HL-60/S4 treated with phorbol 12-myristate 13-acetate at 8.2 ng/mL for 4 days and 3 days (cell line): ENCODE measurements around the gene GTF2A1L.
"Not testable (repeated sequence)": the region's sequence is repeated elsewhere in the genome, so short reads cannot be mapped to it uniquely, and the experiment has no call there.

Experiments used
- in situ Hi-C: fragments of 300-500 bp; cut with MboI; formaldehyde crosslinking; loops from 2 replicates; pipeline ENCODE4 v1.15.0; 2022; ENCODE audit warnings: low sequenced_read_pairs

GTF2A1L gene

GRCh38 chr2:48617618-48618017, at the start of gene GTF2A1L:
Gene GTF2A1L (plus strand): TSS chr2:48617856. CDS start chr2:48617875, 19 bp downstream.
- in situ Hi-C loops: no loop called here

- in situ Hi-C loops: no loop called here
Observed at GRCh38 chr2:48568547-48568946, 49.1 kb upstream of the GTF2A1L start.

- in situ Hi-C loops: no loop called here
Observed at GRCh38 chr2:48569433-48569832, 48.2 kb upstream of the GTF2A1L start.

DNA sequence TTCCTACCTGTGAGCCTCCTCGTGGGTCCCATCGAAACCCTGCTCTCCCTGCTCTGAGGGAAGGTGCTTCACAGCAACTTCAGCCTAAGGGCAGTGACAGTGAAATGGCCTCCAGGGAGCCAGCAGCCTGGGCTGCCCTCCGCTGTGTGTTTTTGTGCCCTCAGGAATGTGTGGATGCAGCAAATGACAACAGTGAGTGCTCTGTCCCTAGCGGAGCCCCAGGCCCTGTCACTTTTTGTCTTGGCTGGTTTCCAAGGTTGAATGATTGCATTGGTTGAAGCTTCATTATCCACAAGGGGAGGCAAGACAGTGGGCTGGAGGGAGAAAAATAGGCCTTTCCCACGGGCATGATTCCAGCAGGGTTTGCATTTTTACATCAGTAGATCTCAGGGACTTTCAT, 44.8 kb upstream of the GTF2A1L start:
- in situ Hi-C loops: no loop called here

DNA sequence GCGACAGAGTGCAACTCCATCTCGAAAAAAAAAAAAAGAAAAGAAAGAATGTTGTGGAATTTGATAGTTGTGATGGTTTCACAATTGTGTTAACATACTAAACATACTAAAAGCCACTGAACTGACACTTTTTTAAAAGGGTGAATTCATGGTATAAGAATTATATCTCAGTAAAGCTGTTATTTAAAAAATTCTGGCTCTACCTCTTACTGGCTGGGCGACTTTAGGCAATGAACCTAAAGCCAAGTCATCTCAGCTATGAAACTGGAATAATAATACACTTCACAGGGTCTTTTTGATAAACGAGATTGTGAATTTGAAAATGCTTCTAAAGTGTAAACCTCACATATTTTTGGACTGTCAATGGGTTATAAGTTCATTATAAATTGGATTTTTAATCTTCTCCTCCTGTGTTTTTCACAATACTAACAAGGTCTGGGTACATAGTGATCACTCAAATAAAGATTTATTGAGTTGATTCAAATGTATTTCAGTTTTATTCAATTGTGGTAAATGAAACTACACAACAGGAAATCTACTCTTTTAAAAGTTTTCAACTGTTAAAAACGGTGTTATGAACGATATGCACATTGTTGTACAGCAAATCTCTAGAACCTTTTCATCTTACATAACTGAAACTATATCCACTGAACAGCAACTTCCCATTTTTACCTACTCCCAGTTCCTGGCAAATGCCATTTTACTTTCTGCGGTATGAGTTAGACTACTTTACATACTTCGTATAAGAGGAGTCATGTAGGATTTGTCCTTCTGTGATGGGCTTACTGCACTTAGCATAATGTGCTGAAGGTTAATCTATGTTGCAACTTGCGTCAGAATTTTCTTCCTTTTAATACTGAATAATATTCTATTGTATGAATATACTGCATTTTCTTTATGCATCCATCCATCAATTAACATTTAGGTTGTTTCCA, 43.0 kb upstream of the GTF2A1L start:
- in situ Hi-C loops: no loop called here

GRCh38 chr2:48578313-48578712, 39.3 kb upstream of the GTF2A1L start:
- in situ Hi-C loops: no loop called here

DNA sequence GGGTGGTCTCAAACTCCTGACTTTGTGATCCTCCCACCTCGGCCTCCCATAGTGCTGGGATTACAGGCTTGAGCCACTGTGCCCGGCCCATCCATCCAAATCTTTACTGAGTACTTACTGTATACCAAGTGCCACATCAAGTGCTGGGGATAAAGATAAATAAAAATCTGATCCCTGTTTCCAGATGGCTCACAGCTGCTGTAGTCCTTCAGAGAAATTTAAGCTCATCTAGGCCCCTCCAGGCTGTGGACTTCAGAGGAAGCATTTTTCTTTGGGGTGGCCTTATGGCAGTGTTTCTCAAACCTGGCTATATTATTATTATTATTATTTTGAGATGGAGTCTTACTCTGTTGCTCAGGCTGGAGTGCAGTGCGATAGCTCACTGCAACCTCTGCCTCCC, 33.7 kb upstream of the GTF2A1L start:
- in situ Hi-C loops: no loop called here

DNA sequence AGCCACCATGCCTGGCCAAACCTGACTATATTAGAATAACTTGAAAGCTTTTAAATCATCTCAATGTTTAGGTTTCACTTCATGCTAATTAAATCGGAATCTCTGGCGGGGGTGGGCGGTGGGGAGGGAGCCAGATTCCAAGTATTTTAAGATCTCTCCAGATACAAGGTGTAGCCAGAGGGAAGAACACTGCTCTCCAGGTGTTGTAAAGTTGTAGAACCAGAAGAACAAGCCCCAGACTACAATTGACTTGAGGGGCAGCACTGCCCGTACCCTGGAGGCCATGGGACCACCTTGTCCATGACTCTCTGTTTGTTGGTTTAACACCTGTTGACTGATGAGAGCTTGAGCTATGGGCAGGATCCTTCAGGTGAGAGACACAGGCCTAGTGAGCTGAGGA, 33.1 kb upstream of the GTF2A1L start:
- in situ Hi-C loops: no loop called here

DNA sequence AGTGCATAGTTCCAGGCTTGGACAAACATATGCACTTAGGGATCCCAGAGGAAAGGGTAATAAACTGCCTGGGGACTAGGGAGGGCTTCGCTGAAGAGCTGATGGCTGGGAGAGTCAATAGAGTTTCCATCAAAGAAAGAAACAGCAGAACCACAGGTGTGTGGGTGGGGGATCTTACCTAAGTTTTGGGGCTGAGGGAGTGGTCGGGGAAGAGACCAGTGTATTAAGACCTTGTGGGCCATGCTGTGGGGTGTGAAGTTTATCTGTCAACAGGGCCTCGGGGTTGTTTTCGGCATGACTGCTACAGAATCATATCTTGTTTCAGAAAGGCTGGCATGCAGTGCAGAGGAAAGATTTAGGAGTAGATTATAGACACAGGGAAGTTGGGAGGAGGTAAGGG, 31.2 kb upstream of the GTF2A1L start:
- in situ Hi-C loops: no loop called here

DNA sequence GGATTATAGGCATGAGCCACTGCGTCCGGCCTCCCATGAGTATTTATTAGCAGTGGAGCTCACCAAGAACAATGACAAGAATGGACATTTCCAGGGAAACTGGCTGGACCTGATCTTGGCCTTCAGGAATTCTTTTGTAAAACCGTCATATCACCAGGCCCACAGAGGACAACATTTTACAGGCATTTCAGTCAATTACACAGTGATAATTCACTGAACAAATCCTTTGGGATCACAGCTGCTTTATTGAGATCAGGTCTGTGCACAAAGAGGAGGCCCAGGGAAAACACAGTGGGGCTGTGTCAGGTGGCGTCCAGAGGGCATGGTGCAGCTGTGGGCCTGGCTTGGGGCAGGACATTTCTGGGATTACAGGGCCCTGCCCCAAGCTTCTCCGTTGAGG, 30.1 kb upstream of the GTF2A1L start:
- in situ Hi-C loops: no loop called here

DNA sequence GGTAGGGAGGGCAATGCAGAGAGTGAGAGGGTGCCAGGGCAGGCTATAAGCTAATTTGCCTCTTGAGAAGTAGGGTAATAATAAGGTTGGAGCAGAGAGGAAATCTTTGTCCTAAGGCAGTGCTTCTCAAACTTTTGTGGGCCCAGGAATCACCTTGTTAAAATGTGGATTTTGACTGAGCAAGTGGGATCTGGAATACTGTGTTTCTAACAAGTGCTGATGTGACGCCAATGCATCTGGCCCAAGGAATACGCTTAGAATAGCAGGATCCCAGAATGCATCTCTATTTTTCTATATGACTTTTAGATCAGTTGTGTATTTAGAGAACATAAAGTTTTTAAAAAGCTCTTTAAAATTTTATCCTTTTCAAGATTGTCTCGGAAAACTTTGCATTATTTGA, 29.7 kb upstream of the GTF2A1L start:
- in situ Hi-C loops: no loop called here

GRCh38 chr2:48588745-48589144, 28.9 kb upstream of the GTF2A1L start:
- in situ Hi-C loops: no loop called here

DNA sequence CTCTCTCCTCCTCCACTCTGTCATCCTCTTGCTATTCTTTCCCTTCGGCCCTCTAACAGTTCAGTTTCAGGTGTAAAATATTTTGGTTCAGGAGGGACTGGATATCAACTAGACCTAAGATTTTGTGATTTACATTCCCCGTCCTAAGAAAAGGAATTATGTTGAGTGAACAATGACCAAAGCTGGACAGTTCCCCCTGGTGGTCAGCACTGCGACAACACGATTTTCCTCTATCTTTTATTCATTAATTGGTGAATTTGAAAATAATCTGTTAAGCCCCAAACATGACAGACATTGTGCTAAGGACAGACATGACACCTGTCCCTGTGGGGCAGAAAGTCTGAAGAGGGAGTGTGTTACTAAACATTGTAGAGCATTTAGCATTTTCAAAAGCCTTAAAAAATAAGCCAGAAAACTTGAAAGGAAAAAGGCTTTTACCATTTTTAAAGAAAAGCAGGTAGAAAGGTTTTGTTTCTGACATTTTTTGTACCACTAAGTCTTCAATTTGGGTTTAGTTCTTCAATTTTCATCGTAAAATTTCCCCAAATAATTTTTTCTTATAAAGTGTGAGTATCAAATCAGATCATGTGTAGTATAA, 28.4 kb upstream of the GTF2A1L start:
- in situ Hi-C loops: no loop called here

DNA sequence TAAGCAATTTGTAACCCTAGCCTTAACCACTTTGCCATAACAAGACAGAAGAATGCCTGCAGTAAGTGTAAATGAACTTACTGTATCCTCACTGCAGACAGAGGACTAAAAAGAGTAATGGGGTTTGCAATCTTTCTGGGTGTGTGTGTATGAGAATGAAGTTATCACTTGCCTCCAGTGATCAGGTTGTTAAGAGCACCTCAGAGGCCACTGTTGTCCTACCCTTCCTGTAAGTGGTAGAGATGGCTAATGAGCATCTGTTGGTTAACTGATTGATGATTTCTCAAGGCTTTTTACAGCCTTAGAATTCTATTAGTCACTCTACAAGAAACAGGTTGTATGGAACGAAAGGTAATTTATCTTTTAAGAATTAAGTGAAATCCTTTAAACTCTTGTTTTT, 27.6 kb upstream of the GTF2A1L start:
- in situ Hi-C loops: no loop called here

DNA sequence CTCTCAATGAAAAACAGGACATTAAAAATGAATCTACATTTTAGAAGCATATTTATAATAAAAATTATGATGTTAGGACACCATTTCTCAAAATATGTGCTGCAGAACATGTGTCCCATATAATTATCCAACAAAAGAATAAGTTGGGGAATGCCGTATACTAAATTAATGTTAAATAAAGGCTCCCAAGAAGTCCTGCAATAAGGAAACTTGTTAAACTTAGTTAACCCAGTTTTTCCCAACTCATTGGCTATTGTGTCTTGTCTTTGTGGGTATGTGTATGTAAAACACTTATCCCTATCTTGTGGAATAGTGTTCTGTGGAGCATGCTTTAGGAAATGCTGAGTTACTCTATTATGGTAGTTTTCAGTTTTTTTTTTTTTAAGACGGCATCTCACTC, 25.6 kb upstream of the GTF2A1L start:
- in situ Hi-C loops: no loop called here

DNA sequence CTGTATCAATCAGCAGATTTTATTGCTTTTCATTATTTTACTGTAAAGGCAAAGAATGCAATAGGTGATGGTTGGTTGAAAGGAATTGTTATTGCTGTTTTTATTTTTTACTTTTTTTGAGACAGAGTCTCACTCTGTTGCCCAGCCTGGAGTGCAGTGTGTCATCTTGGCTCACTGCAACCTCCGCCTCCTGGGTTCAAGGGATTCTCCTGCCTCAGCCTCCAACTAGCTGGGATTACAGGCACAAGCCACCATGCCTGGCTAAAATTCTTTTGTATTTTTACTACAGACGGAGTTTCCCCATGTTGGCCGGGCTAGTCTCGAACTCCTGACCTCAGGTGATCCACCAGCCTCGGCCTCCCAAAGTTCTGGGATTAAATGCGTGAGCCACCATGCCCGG, 20.9 kb upstream of the GTF2A1L start:
- in situ Hi-C loops: not testable (repeated sequence)

GRCh38 chr2:48597492-48597891, 20.2 kb upstream of the GTF2A1L start:
- in situ Hi-C loops: no loop called here

- in situ Hi-C loops: no loop called here
Observed at GRCh38 chr2:48600204-48600813, 17.3 kb upstream of the GTF2A1L start.

DNA sequence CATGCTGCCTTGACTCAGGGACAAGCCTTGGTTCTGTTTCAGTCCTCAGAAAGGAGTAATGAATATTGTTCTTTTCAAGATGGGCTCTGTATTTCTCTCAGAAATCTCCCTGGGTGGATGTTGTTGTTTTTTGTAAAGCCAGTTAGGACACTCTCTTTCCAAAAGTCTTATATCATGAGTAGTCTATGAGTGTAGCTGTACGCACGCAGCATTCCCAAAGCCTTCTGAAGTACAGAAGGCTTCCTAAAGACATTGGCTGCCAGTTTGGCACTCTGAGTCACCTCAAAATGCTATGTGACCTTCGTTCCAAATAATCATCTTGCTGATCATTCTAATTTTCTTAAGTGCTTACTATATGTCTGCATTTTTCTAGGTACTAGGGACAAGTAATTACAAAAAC, 16.7 kb upstream of the GTF2A1L start:
- in situ Hi-C loops: no loop called here

- in situ Hi-C loops: no loop called here
Observed at GRCh38 chr2:48601349-48601748, 16.3 kb upstream of the GTF2A1L start.

GRCh38 chr2:48605482-48606175, 12.0 kb upstream of the GTF2A1L start:
- in situ Hi-C loops: no loop called here
